Measurements from ENCODE around the gene FBXO40. TPM values are rescaled to one million over a fixed set of nuclear protein-coding genes. Genes with fewer than 3 reads are reported as not detected.

Gene FBXO40
- total RNA-seq, 4 donors from 2014 or later = not detected

- no peaks in the 10 kb centered on the region for H3K4me1 ChIP-seq
- TF ChIP-seq POLR2A (IDR thresholded peaks at IDR 0.05) (no peak), CTCF (IDR thresholded peaks at IDR 0.05) (no peak), EP300 (IDR thresholded peaks at IDR 0.05) (no peak)
- no peak for DNase-seq (ENCODE audit: low spot score in 2 of 2)
- peaks cover 0 to 13% (median 0%) of the 10 kb centered on the region in 3 donors for H3K36me3 ChIP-seq
- no peaks in the 10 kb centered on the region for H3K9me3 ChIP-seq
- no peak overlapping the region for H3K27ac ChIP-seq
- H3K27me3 ChIP-seq = no peaks in the 10 kb centered on the region
- H3K4me3 ChIP-seq = no peak overlapping the region
- 94% methylated on average over 5 of the region's 5 CpGs for WGBS, 2 donors
Measured at GRCh38 chr3:121645054-121645453, 51.9 kb downstream of the FBXO40 start.

- TF ChIP-seq POLR2A (IDR thresholded peaks at IDR 0.05) (no peak), CTCF (IDR thresholded peaks at IDR 0.05) (no peak), EP300 (IDR thresholded peaks at IDR 0.05) (peak; percentile 16 to 56)
- Histone ChIP-seq H3K36me3 (peaks cover 0 to 5% (median 0%) of the 10 kb centered on the region in 3 donors), H3K27me3 (no peaks in the 10 kb centered on the region), H3K9me3 (no peaks in the 10 kb centered on the region), H3K4me1 (no peaks in the 10 kb centered on the region), H3K4me3 (no peak overlapping the region), H3K27ac (no peak overlapping the region)
- no peak for DNase-seq (ENCODE audit: low spot score in 2 of 2)
- 70 to 72% methylated on average over 6 of the region's 6 CpGs for WGBS, 2 donors
Measured at GRCh38 chr3:121648219-121648958, 55.2 kb downstream of the FBXO40 start.

GRCh38 chr3:121649645-121650044, 56.5 kb downstream of the FBXO40 start:
- no peak for DNase-seq (ENCODE audit: low spot score in 2 of 2)
- H3K4me3 ChIP-seq = no peak overlapping the region
- TF ChIP-seq EP300 (IDR thresholded peaks at IDR 0.05) (no peak), POLR2A (IDR thresholded peaks at IDR 0.05) (no peak), CTCF (IDR thresholded peaks at IDR 0.05) (no peak)
- H3K27ac ChIP-seq = no peak overlapping the region
- no peaks in the 10 kb centered on the region for H3K9me3 ChIP-seq
- no peaks in the 10 kb centered on the region for H3K4me1 ChIP-seq
- H3K27me3 ChIP-seq = no peaks in the 10 kb centered on the region
- H3K36me3 ChIP-seq = peaks cover 0 to 5% (median 0%) of the 10 kb centered on the region in 3 donors

- H3K4me3 ChIP-seq = no peak overlapping the region
- no peaks in the 10 kb centered on the region for H3K27me3 ChIP-seq
- no peak for DNase-seq (ENCODE audit: low spot score in 2 of 2)
- H3K27ac ChIP-seq = no peak overlapping the region
- no peaks in the 10 kb centered on the region for H3K4me1 ChIP-seq
- peaks cover 0 to 5% (median 0%) of the 10 kb centered on the region in 3 donors for H3K36me3 ChIP-seq
- TF ChIP-seq CTCF (IDR thresholded peaks at IDR 0.05) (no peak), POLR2A (IDR thresholded peaks at IDR 0.05) (no peak), EP300 (IDR thresholded peaks at IDR 0.05) (no peak)
- H3K9me3 ChIP-seq = no peaks in the 10 kb centered on the region
Measured at GRCh38 chr3:121651684-121652083, 58.5 kb downstream of the FBXO40 start.

- TF ChIP-seq POLR2A (IDR thresholded peaks at IDR 0.05) (no peak), CTCF (IDR thresholded peaks at IDR 0.05) (no peak), EP300 (IDR thresholded peaks at IDR 0.05) (no peak)
- Histone ChIP-seq H3K4me1 (peaks cover 0 to 7% (median 0%) of the 10 kb centered on the region in 4 donors), H3K4me3 (no peak overlapping the region), H3K27ac (no peak overlapping the region), H3K9me3 (no peaks in the 10 kb centered on the region), H3K27me3 (no peaks in the 10 kb centered on the region), H3K36me3 (peaks cover 0 to 5% (median 4%) of the 10 kb centered on the region in 3 donors)
- 76 to 82% methylated on average over 6 of the region's 6 CpGs for WGBS, 2 donors
- no peak for DNase-seq (ENCODE audit: low spot score in 2 of 2)
Measured at GRCh38 chr3:121654493-121655385, 61.6 kb downstream of the FBXO40 start.
